SK-N-SH (cell line): ENCODE results near the gene MAST1. TPM values are rescaled to one million over a fixed set of nuclear protein-coding genes. Genes with fewer than 3 reads are reported as not detected.
A peak's percentile ranks its signal among the peaks of the same experiment; 100 is the strongest.
"Not testable (repeated sequence)": the region's sequence is repeated elsewhere in the genome, so short reads cannot be mapped to it uniquely, and the experiment has no call there.

Source experiments
- CTCF ChIA-PET: fragments of 300-600, 350-600 bp; formaldehyde crosslinking; extraction: SDS; loops from one replicate; lab custom pipeline; 2021; lab: Yijun Ruan, JAX
- POLR2A ChIA-PET: fragments of 350-600 bp; sonication (Branson Sonifier 250); formaldehyde crosslinking; extraction: SDS; loops from one replicate; lab custom pipeline; 2020; ENCODE audit warnings: antibody characterized with exemption, inconsistent platforms; lab: Yijun Ruan, JAX
- DNase-seq: peaks from one replicate; pipeline ENCODE4 v3.0.0; 2012
- H2AFZ ChIP-seq: fragments of 200-600 bp; sonication (generic); 2 replicates; pipeline ENCODE4 v1.8.1; 2016; ENCODE audit warnings: antibody characterized with exemption, mild to moderate bottlenecking, low read depth
- H3F3A ChIP-seq: fragments of 200-600 bp; sonication (generic); replicated peaks from 2 replicates; pipeline ENCODE3; 2016; ENCODE audit warnings: antibody characterized with exemption, mild to moderate bottlenecking; ENCODE audit not compliant: insufficient read depth
- H3K27ac ChIP-seq, 2 experiments: fragments of 200-500 bp in 1 of 2; fragments of 200-600 bp in 1 of 2; sonication (Bioruptor generic) in 1 of 2; sonication (generic), shearing (Covaris generic) in 1 of 2; 2 replicates each; pipeline versions ENCODE4 v1.5.1 to v1.6.1; 2014 to 2016; ENCODE audit warnings: low read depth in 2 of 2, inconsistent platforms in 1 of 2, low read length in 1 of 2, mild to moderate bottlenecking in 1 of 2, mixed read lengths in 1 of 2
- H3K27me3 ChIP-seq: fragments of 200-600 bp; sonication (generic), shearing (Covaris generic); 2 replicates; pipeline ENCODE4 v1.6.1; 2016; ENCODE audit warnings: mixed run types; ENCODE audit not compliant: insufficient read depth
- H3K36me3 ChIP-seq, 2 experiments: fragments of 200-500 bp in 1 of 2; fragments of 200-600 bp in 1 of 2; sonication (Bioruptor generic) in 1 of 2; sonication (generic) in 1 of 2; replicated peaks in 1 of 2; 2 replicates each; pipeline versions ENCODE3 to v1.5.1; 2014 to 2016; ENCODE audit warnings: low read length in 1 of 2, mild to moderate bottlenecking in 1 of 2; ENCODE audit not compliant: insufficient read depth in 2 of 2, control insufficient read depth in 1 of 2
- H3K4me1 ChIP-seq, 2 experiments: fragments of 200-500 bp in 1 of 2; fragments of 200-600 bp in 1 of 2; sonication (Bioruptor generic) in 1 of 2; sonication (generic), shearing (Covaris generic) in 1 of 2; 2 replicates each; pipeline versions ENCODE4 v1.5.1 to v1.6.1; 2014 to 2016; ENCODE audit warnings: low read depth in 1 of 2, low read length in 1 of 2, mixed run types in 1 of 2; ENCODE audit not compliant: insufficient read depth in 2 of 2, control insufficient read depth in 1 of 2
- H3K4me2 ChIP-seq: fragments of 200-600 bp; sonication (generic), shearing (Covaris generic); 2 replicates; pipeline ENCODE4 v1.6.1; 2017; ENCODE audit warnings: mixed run types
- H3K4me3 ChIP-seq, 2 experiments: fragments of 200-500 bp in 1 of 2; fragments of 200-600 bp in 1 of 2; sonication (Bioruptor generic) in 1 of 2; sonication (generic), shearing (Covaris generic) in 1 of 2; 2 replicates each; pipeline versions ENCODE4 v1.5.1 to v1.8.1; 2014 to 2016; ENCODE audit warnings: low read depth in 2 of 2, inconsistent platforms in 1 of 2, low read length in 1 of 2, mild to moderate bottlenecking in 1 of 2, mixed read lengths in 1 of 2, moderate library complexity in 1 of 2
- H3K79me2 ChIP-seq: fragments of 200-600 bp; sonication (generic); 2 replicates; pipeline ENCODE4 v1.8.1; 2017; ENCODE audit warnings: mild to moderate bottlenecking; ENCODE audit not compliant: insufficient read depth
- H3K9ac ChIP-seq: fragments of 200-600 bp; sonication (generic); 2 replicates; pipeline ENCODE4 v1.6.1; 2017; ENCODE audit warnings: mixed run types
- H3K9me2 ChIP-seq: fragments of 200-600 bp; sonication (generic); 2 replicates; pipeline ENCODE4 v1.6.1; 2017; ENCODE audit warnings: mixed run types
- H3K9me3 ChIP-seq: fragments of 200-600 bp; sonication (generic); 2 replicates; pipeline ENCODE4 v1.6.1; 2017; ENCODE audit warnings: mixed run types, mild to moderate bottlenecking, moderate library complexity
- H4K20me1 ChIP-seq: fragments of 200-600 bp; sonication (generic); 2 replicates; pipeline ENCODE4 v1.6.1; 2017; ENCODE audit warnings: mild to moderate bottlenecking, mixed run types; ENCODE audit not compliant: insufficient read depth
- CTCF ChIP-seq: fragments of 200-600 bp; sonication (generic); IDR thresholded peaks from 2 replicates; pipeline ENCODE4 v1.6.1; 2017; ENCODE audit warnings: antibody characterized with exemption, mild to moderate bottlenecking, moderate library complexity
- ELF1 ChIP-seq: IDR thresholded peaks from 2 replicates; pipeline ENCODE4 v1.4.0; 2012
- EP300 ChIP-seq, 2 experiments: IDR thresholded peaks; 2 replicates each; pipeline versions ENCODE4 v1.4.0 to v1.6.1; 2012; ENCODE audit warnings: borderline replicate concordance in 1 of 2, low read depth in 1 of 2, low read length in 1 of 2
- EZH2phosphoT487 ChIP-seq: fragments of 200-600 bp; sonication (generic); IDR thresholded peaks from 2 replicates; pipeline ENCODE4 v1.6.1; 2017; ENCODE audit warnings: low read depth, mixed run types, mild to moderate bottlenecking, antibody characterized with exemption, moderate library complexity, borderline replicate concordance
- FOXJ3 ChIP-seq: sonication (generic); formaldehyde crosslinking; IDR thresholded peaks from 2 replicates; pipeline ENCODE4 v1.5.1; 2020; ENCODE audit warnings: mild to moderate bottlenecking, missing genetic modification reagents
- FOXM1 ChIP-seq: IDR thresholded peaks from 2 replicates; pipeline ENCODE4 v1.4.0; 2012; ENCODE audit warnings: low read depth, mild to moderate bottlenecking
- PBX3 ChIP-seq: IDR thresholded peaks from 2 replicates; pipeline ENCODE4; 2012
- RCOR1 ChIP-seq: fragments of 150-350 bp; IDR thresholded peaks from 2 replicates; pipeline ENCODE4 v1.6.1; 2017; ENCODE audit warnings: antibody characterized with exemption, low read length
- TAF1 ChIP-seq: IDR thresholded peaks from 2 replicates; pipeline ENCODE4 v1.6.1; 2012; ENCODE audit warnings: low read depth, mild to moderate bottlenecking, low read length, moderate library complexity, borderline replicate concordance
- TCF12 ChIP-seq: IDR thresholded peaks from 2 replicates; pipeline ENCODE4 v1.4.0; 2012
- TEAD4 ChIP-seq: IDR thresholded peaks from 2 replicates; pipeline ENCODE4 v1.4.0; 2012; ENCODE audit warnings: mild to moderate bottlenecking, borderline replicate concordance; ENCODE audit not compliant: insufficient read depth
- YY1 ChIP-seq: IDR thresholded peaks from 2 replicates; pipeline ENCODE4 v1.4.0; 2012; ENCODE audit warnings: low read depth, mild to moderate bottlenecking
- WGBS: methylation state at CpG from one replicate; pipeline ENCODE4 v1.1.6; 2017; ENCODE audit warnings: low lambda C conversion rate; 5-methylcytosine and 5-hydroxymethylcytosine counted together
- polyA plus RNA-seq, 3 experiments: library from polyadenylated mRNA; depleted of rRNA; stranded (reverse); fragments of >200 nt; gene quantifications; 2 replicates each; pipeline ENCODE4 v1.2.3, GENCODE V29; 2012

MAST1 gene
- polyA plus RNA-seq, 1 of the 3 experiments (the other 2 are of a cell fraction): 9.7 TPM

GRCh38 chr19:12913851-12914690, 75.8 kb downstream of the MAST1 start:
- H3K27ac ChIP-seq: peak overlapping the region in 1 of 2 experiments; percentile 78; a peak in 2 of 4 replicates
- H3K9me2 ChIP-seq: no peaks in the 10 kb centered on the region
- H3K79me2 ChIP-seq: no peaks in the 10 kb centered on the region
- H2AFZ ChIP-seq: no peak overlapping the region
- TF ChIP-seq EP300 (IDR thresholded peaks at IDR 0.05; ENCODE audit: borderline replicate concordance in 1 of 2, low read depth in 1 of 2, low read length in 1 of 2): no peak
- TF ChIP-seq YY1: no peak
- no peak for TF ChIP-seq TAF1
- no peak for TF ChIP-seq FOXJ3
- no peak for TF ChIP-seq ELF1
- TF ChIP-seq PBX3: no peak
- no peak for TF ChIP-seq FOXM1
- H3K4me3 ChIP-seq: no peak overlapping the region
- no peak for DNase-seq
- WGBS: 93% methylated on average over 12 of the region's 12 CpGs
- no peaks in the 10 kb centered on the region for H3K36me3 ChIP-seq
- no peaks in the 10 kb centered on the region for H4K20me1 ChIP-seq
- no peaks in the 10 kb centered on the region for H3K9me3 ChIP-seq
- ChIA-PET POLR2A (interaction anchor here (0.7 to 1.7 kb wide), 6 partner anchors 10 to 29 kb away, joined by 3 to 7 read pairs (median 4); partner anchors contain the start of genes CALR and FARSA), CTCF (interaction anchor here (0.5 to 1.9 kb wide), 8 partner anchors 12 to 89 kb away, joined by 3 to 6 read pairs (median 3); partner anchors contain the start of gene GCDH)
- no peak overlapping the region for H3K9ac ChIP-seq
- peaks cover 5 to 22% of the 10 kb centered on the region in 2 experiments; a peak in 3 of 4 replicates for H3K4me1 ChIP-seq
- H3K4me2 ChIP-seq: no peak overlapping the region
- no peaks in the 10 kb centered on the region for H3F3A ChIP-seq
- H3K27me3 ChIP-seq: no peaks in the 10 kb centered on the region

GRCh38 chr19:12915860-12916259, 77.5 kb downstream of the MAST1 start:
- Histone ChIP-seq H3F3A (peaks cover 13% of the 10 kb centered on the region), H3K4me1 (peaks cover 5 to 22% of the 10 kb centered on the region in 2 experiments; a peak in 3 of 4 replicates)
- H3K36me3 ChIP-seq, H4K20me1 ChIP-seq, H3K27ac ChIP-seq, H3K4me2 ChIP-seq, H3K4me3 ChIP-seq, H3K9ac ChIP-seq, H3K9me2 ChIP-seq, H3K27me3 ChIP-seq, DNase-seq, H3K9me3 ChIP-seq, H3K79me2 ChIP-seq, H2AFZ ChIP-seq: not testable (repeated sequence)
- ChIA-PET POLR2A (interaction anchor here (0.6 to 0.7 kb wide), 2 partner anchors 8 to 24 kb away, joined by 4 to 5 read pairs; no protein-coding TSS in a partner anchor), CTCF (interaction anchor here (0.9 to 1.6 kb wide), 3 partner anchors 17 to 155 kb away, joined by 3 to 7 read pairs (median 4); no protein-coding TSS in a partner anchor)
- 97% methylated on average over 4 of the region's 4 CpGs for WGBS

- POLR2A ChIA-PET: interaction anchor here (1.1 to 2.1 kb wide), 2 partner anchors 15 to 27 kb away, joined by 4 to 11 read pairs; partner anchors contain the start of genes FARSA and GCDH
These were observed 79.9 kb downstream of the MAST1 start for GRCh38 chr19:12918253-12918652.

More at GRCh38 chr19:12918253-12918652, 79.9 kb downstream of the MAST1 start:
- H2AFZ ChIP-seq: no peak overlapping the region
- H3K4me1 ChIP-seq: peaks cover 0 to 10% of the 10 kb centered on the region in 2 experiments; a peak in 1 of 4 replicates
- H4K20me1 ChIP-seq: no peaks in the 10 kb centered on the region
- no peaks in the 10 kb centered on the region for H3K27me3 ChIP-seq
- TF ChIP-seq TCF12: no peak
- TF ChIP-seq EZH2phosphoT487: no peak
- no peak for TF ChIP-seq RCOR1
- TF ChIP-seq EP300 (IDR thresholded peaks at IDR 0.05; ENCODE audit: borderline replicate concordance in 1 of 2, low read depth in 1 of 2, low read length in 1 of 2): no peak
- no peak for TF ChIP-seq TEAD4
- no peak for TF ChIP-seq CTCF
- DNase-seq: no peak
- 95% methylated on average over 14 of the region's 14 CpGs for WGBS
- no peak overlapping the region for H3K4me3 ChIP-seq
- H3K4me2 ChIP-seq: no peak overlapping the region
- no peak overlapping the region for H3K27ac ChIP-seq
- H3K36me3 ChIP-seq: peaks cover 4 to 10% of the 10 kb centered on the region in 2 experiments
- H3K79me2 ChIP-seq: no peaks in the 10 kb centered on the region
- H3K9me2 ChIP-seq: no peaks in the 10 kb centered on the region
- no peak overlapping the region for H3K9ac ChIP-seq
- peaks cover 21% of the 10 kb centered on the region for H3F3A ChIP-seq
- CTCF ChIA-PET: no interaction called here
- no peaks in the 10 kb centered on the region for H3K9me3 ChIP-seq
